Left renal cortex interstitium (tissue), 4 donors: ENCODE measurements around the gene SIRPG. TPM values are rescaled to one million over a fixed set of nuclear protein-coding genes. Genes with fewer than 3 reads are reported as not detected.
"Not testable (repeated sequence)": the region's sequence is repeated elsewhere in the genome, so short reads cannot be mapped to it uniquely, and the experiment has no call there.

Source experiments
- DNase-seq, 4 donors: peaks; one replicate each; pipeline ENCODE4 v3.0.0-alpha.2; 2013; ENCODE audit warnings: low read depth in 4 of 4, low spot score in 2 of 4, missing footprints in 1 of 4
- polyA plus RNA-seq, 4 donors: library from polyadenylated mRNA; unstranded; fragments of 120-200 nt; gene quantifications; one replicate each; pipeline ENCODE4 v1.2.1, GENCODE V29; 2013; ENCODE audit not compliant: insufficient read length in 4 of 4

Gene SIRPG
- not detected for polyA plus RNA-seq

- DNase-seq, result no peak
These were observed at the start of gene SIRPG for GRCh38 chr20:1657556-1658334. Gene SIRPG, minus strand, starts transcription at chr20:1657779. Its CDS starts 65 bp downstream, at chr20:1657714.

- not testable (repeated sequence) for DNase-seq
These were observed 49.3 kb upstream of the SIRPG start for GRCh38 chr20:1706887-1707286.

GRCh38 chr20:1706079-1706478, 48.5 kb upstream of the SIRPG start:
- DNase-seq, result no peak

- DNase-seq, result no peak
These were observed 45.3 kb upstream of the SIRPG start for GRCh38 chr20:1702855-1703254.

- DNase-seq, result no peak
These were observed 44.7 kb upstream of the SIRPG start for GRCh38 chr20:1702328-1702727.

DNA sequence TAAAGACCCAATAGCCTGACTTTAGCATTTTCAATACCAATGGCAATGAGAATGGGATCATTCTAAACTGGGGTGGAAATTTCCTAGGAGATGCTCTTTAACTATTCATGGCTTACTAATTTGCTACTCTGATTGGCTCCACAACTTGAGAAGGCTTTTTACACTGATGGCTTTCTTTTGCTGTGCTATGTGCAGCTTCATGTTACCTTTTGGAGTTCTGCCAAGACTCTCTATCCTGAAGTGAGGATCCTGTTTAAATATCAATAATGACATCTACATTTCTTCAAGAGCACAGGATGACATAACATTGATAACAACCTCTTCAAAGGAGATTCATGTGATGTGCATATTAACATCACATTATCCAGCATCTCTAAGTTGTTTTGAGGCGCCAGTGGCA, 43.4 kb upstream of the SIRPG start:
- no peak for DNase-seq

- DNase-seq, result no peak
These were observed 40.0 kb upstream of the SIRPG start for GRCh38 chr20:1697592-1697991.

DNA sequence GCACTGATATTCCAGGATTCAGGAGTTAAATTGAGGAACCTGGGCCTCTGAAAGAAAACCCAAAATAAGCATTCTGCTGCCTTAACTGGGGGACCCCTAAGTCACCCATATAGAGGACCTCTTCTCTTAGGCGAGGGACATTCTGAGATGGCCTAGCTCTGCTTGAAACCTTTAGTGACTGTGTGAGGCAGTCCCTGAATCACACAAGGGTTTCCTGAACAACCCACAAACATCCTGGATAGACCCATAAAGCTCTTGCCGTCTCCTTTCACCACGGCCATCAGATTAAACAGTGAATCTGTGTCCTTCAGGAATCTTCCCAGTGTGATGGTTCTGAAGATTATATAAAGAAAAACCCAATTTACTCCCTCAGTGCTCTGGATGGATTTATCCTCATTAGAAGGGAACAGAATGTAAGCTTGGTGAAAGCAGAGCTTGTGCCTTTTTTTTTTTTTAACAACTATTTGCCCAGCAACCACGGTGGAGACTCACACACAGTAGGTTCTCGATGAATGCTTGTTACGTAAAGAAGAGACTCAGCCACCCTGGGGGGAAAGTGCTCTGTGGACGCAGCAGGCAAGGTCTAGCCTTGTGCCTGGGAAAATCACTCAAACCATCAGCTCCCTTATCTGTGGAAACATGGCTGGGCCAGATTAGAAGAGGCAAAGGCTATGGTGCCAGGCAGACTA, 39.1 kb upstream of the SIRPG start:
- no peak for DNase-seq

DNA sequence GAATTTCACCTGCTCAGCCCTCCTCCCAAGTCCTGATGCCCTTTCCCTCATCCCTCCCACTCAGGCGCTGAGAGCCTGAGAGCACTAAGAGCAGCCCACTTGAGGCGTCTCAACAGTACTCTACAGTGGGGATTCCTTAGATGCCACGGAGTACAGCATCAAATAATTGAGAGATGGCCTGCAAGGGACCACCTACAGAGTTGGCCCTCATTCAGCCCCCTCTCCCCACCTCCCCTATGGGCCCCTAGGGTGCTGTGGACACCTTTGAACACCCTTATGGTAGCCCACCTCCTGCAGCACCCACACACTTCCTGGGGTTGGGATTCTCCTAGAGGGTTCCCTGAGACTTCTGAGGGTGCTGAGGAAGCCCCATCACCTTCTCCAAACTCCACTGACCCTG, 37.1 kb upstream of the SIRPG start:
- no peak for DNase-seq

GRCh38 chr20:1693427-1693826, 35.8 kb upstream of the SIRPG start:
- no peak for DNase-seq

DNA sequence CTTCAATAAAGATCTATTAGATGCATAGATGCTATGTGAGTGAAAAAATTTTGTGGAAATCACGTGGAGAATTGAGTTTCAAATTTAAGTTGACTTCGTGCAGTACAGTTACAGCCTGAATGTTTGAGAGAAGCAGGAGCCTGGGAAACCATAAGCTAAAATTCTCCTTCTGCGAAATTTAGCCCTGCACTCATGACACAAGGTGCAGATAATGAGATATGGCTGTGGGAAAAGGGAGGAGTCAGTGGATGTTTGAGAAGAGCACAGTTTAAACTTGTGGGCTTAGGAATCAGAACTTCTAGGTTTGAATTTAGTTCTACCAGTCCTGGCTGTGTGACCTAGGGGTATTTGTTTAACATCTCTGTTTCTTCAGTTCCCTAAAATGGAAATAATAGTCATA, 32.1 kb upstream of the SIRPG start:
- DNase-seq, result no peak

GRCh38 chr20:1688886-1689538, 31.4 kb upstream of the SIRPG start:
- DNase-seq, result no peak

DNA sequence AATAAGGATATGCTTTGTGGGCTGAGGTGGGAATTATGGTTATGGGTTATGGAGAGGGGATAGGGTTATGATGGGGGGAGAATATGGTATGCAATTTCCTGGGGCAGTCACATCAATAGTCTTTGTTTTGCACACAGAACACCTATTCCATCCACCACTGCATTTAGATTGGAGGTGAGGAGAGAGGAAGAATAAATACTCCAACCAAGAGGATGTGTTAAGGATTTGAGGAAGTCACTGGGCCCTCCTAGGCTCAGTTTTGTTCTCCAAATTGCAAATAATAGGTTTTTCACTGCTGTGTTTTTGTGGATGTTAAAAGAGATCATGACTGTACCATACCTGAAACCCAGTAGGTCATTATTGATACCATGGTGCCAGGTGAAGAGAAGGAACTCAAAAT, 29.5 kb upstream of the SIRPG start:
- DNase-seq, result no peak

DNA sequence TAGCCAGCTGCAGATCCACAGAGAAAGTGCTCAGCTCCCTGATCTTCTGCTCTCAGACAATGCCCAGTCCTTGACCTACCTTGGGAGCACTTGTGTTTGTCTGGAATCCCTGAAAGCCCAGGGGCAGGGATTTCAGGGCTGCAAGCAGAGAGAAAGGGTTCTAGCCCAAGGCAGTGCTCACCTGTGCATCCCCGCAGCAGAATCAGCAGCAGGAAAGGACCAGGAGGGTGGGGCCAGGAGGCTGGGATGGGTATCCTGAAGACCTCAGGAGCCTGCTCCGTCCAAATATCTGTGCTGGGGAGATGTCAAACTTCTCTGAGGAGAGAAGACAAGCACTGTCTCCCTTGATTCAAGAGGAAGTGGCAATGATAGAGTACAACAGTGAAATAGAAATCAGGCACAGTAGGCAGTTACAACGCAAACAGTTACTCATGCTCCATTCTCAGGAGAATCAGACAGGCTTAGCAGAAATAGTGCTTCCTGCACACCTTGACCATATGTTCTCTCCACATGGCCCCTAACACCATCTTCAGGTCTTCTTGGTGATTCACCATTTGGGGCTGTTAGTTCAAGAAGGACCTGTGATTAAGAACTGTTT, 28.7 kb upstream of the SIRPG start:
- no peak for DNase-seq

DNA sequence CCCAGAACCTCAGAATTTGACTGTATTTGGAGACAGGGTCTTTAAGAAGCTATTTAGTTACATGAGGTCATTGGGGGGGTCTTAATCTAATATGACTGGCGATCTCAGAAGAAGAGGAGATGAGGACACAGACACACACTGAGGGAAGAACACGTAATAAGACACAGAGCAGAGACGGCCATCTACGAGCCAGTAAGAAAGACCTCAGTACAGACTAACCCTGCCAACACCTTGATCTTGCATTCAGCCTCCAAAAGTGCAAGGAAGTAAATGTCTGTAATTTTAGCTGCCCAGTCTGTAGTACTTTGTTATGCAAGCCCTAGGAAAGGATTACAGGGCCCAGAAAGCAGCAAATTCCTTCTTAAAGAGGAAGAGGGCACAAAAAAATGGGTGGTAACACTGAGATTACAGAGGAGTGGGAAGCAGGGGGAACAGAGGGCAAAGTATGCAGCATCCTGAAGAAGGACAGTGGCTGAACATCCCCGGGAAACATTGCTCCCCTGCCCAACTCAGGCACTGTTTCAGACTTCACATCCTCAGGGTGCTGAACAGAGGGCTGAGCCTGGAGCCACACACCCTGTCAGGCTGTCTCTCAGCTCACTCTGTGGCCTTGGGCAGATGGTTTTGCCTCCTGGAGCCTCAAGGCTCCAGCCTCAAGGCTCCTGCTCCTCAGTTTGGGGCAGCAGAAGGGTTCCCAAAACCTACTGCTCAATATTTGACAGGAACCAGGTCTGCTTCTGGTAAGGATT, 27.9 kb upstream of the SIRPG start:
- DNase-seq, result no peak

DNA sequence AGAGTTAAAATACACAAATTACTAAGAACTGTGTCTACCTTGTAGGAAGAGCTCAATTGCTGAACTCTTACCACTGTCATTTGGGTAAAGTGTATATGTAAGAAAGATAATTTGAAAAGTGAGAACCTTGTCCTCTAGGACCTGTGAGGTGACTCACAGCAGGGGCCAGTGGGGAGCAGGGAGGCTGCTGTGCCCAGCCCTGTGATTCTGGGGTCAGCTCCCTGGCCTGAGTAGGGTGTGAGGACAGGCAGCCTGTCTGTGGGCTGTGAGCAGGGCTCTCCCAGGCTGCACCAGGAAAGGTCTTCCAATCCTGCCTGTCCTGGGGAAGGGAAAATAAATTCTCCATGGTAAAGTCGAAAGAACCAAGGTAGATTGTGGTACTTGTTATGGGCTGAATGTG, 27.3 kb upstream of the SIRPG start:
- DNase-seq, result no peak

DNA sequence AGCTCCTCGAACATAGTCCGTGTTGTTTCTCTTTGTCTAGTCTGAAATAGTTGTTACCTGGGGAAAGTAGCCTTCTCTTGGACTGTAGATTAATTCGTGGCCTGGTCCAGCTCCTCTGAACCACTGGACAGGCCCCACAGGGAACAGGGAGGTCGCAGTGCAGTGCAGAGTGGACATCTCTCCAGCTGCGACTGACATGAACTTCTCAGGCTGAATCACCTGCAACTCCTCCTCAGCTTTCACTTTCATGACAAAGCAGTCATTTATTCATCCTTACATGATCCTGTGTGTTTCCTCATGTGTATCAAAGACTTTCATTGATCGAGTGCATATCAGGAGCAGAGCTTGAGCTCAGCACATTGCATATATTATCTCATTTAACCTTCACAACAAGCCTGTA, 19.1 kb upstream of the SIRPG start:
- DNase-seq, result no peak

DNA sequence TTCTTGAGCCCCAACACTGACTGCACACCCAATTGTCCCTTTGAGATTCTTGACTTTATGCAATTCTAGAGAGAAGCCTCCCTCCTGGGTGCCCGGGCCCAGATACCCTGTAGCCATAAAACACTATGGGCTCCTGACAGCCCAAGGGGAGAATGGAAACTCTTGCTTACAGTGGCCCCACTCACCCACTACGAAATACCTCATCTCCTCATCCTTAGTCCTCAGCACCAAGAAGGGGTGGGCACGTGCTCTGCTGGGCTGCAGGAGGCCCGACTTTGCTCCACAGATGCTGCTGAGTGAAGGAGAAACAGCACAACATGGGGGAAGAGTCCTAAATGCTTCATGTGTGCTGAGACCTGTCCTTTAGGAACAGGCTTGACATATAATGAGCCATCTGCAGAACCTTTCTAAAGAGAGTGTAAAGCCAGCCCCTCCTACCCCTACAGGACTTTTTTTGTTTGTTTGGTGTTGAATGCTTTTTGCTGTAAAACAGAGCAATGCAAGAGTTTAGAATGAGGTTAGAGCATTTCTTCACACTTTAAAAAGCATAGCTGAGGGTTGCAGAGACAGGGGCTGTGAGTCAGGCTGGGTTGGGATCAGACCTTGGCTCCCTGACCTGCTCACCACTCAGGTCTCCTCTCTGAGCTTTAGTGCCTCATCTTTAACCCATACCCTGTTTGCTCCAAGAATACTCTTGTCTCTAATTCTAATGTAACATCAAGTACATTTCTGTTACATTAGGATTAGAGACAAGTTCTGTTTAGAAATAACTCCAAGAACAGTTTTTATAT, 17.6 kb upstream of the SIRPG start:
- DNase-seq, result no peak

DNA sequence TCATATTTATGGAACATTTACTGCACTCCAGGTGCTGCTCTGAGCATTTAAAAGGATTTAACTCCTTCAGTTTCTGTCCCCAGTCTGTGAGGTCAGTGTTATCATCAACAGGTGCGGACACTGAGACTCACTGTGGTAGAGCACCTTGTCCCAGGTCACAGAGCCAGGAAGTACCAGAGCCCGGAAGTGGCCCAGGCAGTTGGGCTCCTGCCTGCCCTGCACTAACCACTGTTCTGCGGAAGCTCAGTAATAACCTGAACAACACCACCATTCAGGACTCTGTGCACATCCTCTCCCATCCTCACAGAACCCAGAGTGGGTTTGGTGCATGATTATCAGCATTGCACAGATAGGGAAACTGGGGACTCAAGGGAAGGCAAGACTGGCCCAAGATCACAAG, 16.8 kb upstream of the SIRPG start:
- no peak for DNase-seq

- no peak for DNase-seq
These were observed 15.8 kb upstream of the SIRPG start for GRCh38 chr20:1673424-1673823.
